Measurements from ENCODE around the gene CNKSR3. TPM values are rescaled to one million over a fixed set of nuclear protein-coding genes. Genes with fewer than 3 reads are reported as not detected.

Gene CNKSR3
- total RNA-seq: 4.7 and 16.0 TPM in 2 replicates

GRCh38 chr6:154510144-154510905 is at the start of gene CNKSR3:
Gene CNKSR3 (minus strand): TSS chr6:154510685. CDS start chr6:154510114, 571 bp downstream.

DNA sequence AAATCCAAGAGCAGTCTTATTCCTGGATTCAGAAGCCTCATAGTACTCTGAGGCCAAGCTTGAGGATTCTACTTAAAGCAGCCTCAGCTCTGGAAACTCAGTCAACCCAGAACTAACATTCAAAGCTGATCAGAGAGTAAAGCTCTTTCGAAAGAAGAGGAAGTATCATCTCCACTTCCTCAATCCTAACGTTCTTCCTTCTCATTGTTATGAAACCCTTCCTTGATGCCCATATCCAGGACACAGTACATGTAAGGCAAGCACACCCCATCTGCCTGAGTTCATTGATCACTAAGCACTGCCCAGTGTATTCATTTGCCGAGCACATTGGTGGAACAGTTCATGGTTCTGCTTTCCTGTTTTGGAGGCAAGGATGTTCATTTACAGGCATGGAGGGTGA is 153.8 kb downstream of the CNKSR3 start, which contains the start of gene IPCEF1:
IPCEF1 (minus strand) TSS at position 114 of the 400 bp plus-strand sequence. CDS start 90,856 bp downstream, outside the sequence.

Other genes starting within 250 kb of the CNKSR3 start
- 0.33 and 0.51 TPM in 2 replicates for gene IPCEF1, start 153.9 kb downstream of the CNKSR3 start, total RNA-seq
- gene SCAF8, start 222.7 kb upstream of the CNKSR3 start, total RNA-seq: 18.1 and 20.2 TPM in 2 replicates

Measured in mesangial cell (primary cell).